GM18867 (cell line): ENCODE results near the gene RAD54L2.
"Not testable (repeated sequence)": the region's sequence is repeated elsewhere in the genome, so short reads cannot be mapped to it uniquely, and the experiment has no call there.

Experiments
- ATAC-seq: cut with Tn5 transposase; IDR thresholded peaks from one replicate; pipeline ENCODE4 v1.9.1; 2021; ENCODE audit warnings: mild to moderate bottlenecking, moderate library complexity; ENCODE audit not compliant: unreplicated experiment

The RAD54L2 gene

GRCh38 chr3:51538459-51539290, at the start of gene RAD54L2:
Gene RAD54L2, plus strand, starts transcription at chr3:51538719. Its CDS starts 51,702 bp downstream, at chr3:51590421.
- ATAC-seq: peak; percentile 86

GRCh38 chr3:51498876-51499738, 39.4 kb upstream of the RAD54L2 start:
- peak; percentile 57 for ATAC-seq

- ATAC-seq: no peak
Observed at GRCh38 chr3:51500632-51501131, 37.8 kb upstream of the RAD54L2 start.

- peak; percentile 24 for ATAC-seq
Observed at GRCh38 chr3:51501833-51502561, 36.5 kb upstream of the RAD54L2 start.

GRCh38 chr3:51502562-51502910, 36.0 kb upstream of the RAD54L2 start:
- no peak for ATAC-seq

GRCh38 chr3:51503007-51503406, 35.5 kb upstream of the RAD54L2 start:
- ATAC-seq: no peak

GRCh38 chr3:51508255-51508654, 30.3 kb upstream of the RAD54L2 start:
- ATAC-seq: no peak

GRCh38 chr3:51510996-51511395, 27.5 kb upstream of the RAD54L2 start:
- no peak for ATAC-seq

- ATAC-seq: no peak
Observed at GRCh38 chr3:51514210-51514609, 24.3 kb upstream of the RAD54L2 start.

GRCh38 chr3:51519848-51520247, 18.7 kb upstream of the RAD54L2 start:
- ATAC-seq: no peak

GRCh38 chr3:51520906-51521730, 17.4 kb upstream of the RAD54L2 start:
- peak; percentile 75 for ATAC-seq

- ATAC-seq: no peak
Observed at GRCh38 chr3:51522273-51522962, 16.1 kb upstream of the RAD54L2 start.

- not testable (repeated sequence) for ATAC-seq
Observed at GRCh38 chr3:51524874-51525273, 13.6 kb upstream of the RAD54L2 start.

- ATAC-seq: no peak
Observed at GRCh38 chr3:51530485-51530884, 8.0 kb upstream of the RAD54L2 start.

GRCh38 chr3:51535146-51536019, 3.1 kb upstream of the RAD54L2 start:
- ATAC-seq: no peak

- ATAC-seq: not testable (repeated sequence)
Observed at GRCh38 chr3:51537631-51538030, 888 bp upstream of the RAD54L2 start.

GRCh38 chr3:51538115-51538458, 432 bp upstream of the RAD54L2 start:
- ATAC-seq: no peak

- ATAC-seq: peak; percentile 20
Observed at GRCh38 chr3:51539291-51539941, 897 bp downstream of the RAD54L2 start.
